ENCODE results near the gene TMEM52. TPM values are rescaled to one million over a fixed set of nuclear protein-coding genes. Genes with fewer than 3 reads are reported as not detected.

TMEM52 gene
- total and polyA plus RNA-seq, 9 of the 15 experiments (the other 6 are each of a cell fraction or from before 2014, with no cell fraction given): 0.37 to 22.5 (median 6.8) TPM

- no peak overlapping the region for H3K4me2 ChIP-seq (ENCODE audit: insufficient read depth, low read length)
- no peak for TF ChIP-seq RBM34 (IDR thresholded peaks at IDR 0.05; ENCODE audit: borderline replicate concordance, insufficient read depth, low read length)
- ATAC-seq (no peak), DNase-seq (ENCODE audit: extremely low read depth in 1 of 4, low spot score in 3 of 4) (no peak), FAIRE-seq (no peak)
- no peak overlapping the region for H3K27ac ChIP-seq (ENCODE audit: extremely low read depth, low read depth, low read length)
- no peak overlapping the region for H2AFZ ChIP-seq (ENCODE audit: low read depth, low read length)
- in situ Hi-C loops (cut with MboI) (no loop called here), intact Hi-C loops (cut with micrococcal nuclease) (no loop called here)
- H3K9me3 ChIP-seq (replicated peaks; ENCODE audit: control insufficient read depth, insufficient read depth, low read depth, low read length): peaks cover 4% of the 10 kb centered on the region; the same call in 1 of the 2 replicates
- H3K36me3 ChIP-seq (ENCODE audit: control insufficient read depth, insufficient read depth, low read length): no peaks in the 10 kb centered on the region
- H3K79me2 ChIP-seq (ENCODE audit: control insufficient read depth, insufficient read depth, low read length): no peaks in the 10 kb centered on the region
- POLR2A ChIA-PET: interaction anchor here (0.6 to 2.0 kb wide), 5 partner anchors 8 to 548 kb away, joined by 3 to 10 read pairs (median 5); no protein-coding TSS in a partner anchor
- no peak overlapping the region for H3K9ac ChIP-seq (ENCODE audit: insufficient read depth in 1 of 2, low read depth in 2 of 2, low read length in 2 of 2)
- H3K9me1 ChIP-seq (ENCODE audit: control insufficient read depth, insufficient read depth, low read length): no peaks in the 10 kb centered on the region
- no peaks in the 10 kb centered on the region for H4K20me1 ChIP-seq (replicated peaks; ENCODE audit: control insufficient read depth, insufficient read depth, low read length)
- H3K27me3 ChIP-seq (ENCODE audit: control insufficient read depth in 2 of 2, insufficient read depth in 2 of 2, low read length in 2 of 2): peaks cover 0 to 13% of the 10 kb centered on the region in 2 experiments; a peak in 3 of 5 replicates
- no peak overlapping the region for H3K4me3 ChIP-seq
- WGBS (ENCODE audit: insufficient coverage, low coverage, missing lambda C conversion rate): 83% methylated on average over 9 of the region's 9 CpGs
- BruUV-seq (replicated peaks): no TSS peak
- CTCF ChIA-PET (ENCODE audit: low intra/inter-chr PET ratio): no interaction called here
- H3K4me1 ChIP-seq (replicated peaks in 1 of 2; ENCODE audit: control insufficient read depth in 2 of 2, insufficient read depth in 2 of 2, low read length in 2 of 2): peaks cover 3 to 38% of the 10 kb centered on the region in 2 experiments; a peak in 2 of 5 replicates
Observed at GRCh38 chr1:1899967-1900327, 19.1 kb downstream of the TMEM52 start.

- H2AFZ ChIP-seq (ENCODE audit: low read depth, low read length): peak overlapping the region; percentile 44; the same call in 1 of the 2 replicates
- H3K36me3 ChIP-seq (ENCODE audit: control insufficient read depth, insufficient read depth, low read length): no peaks in the 10 kb centered on the region
- ChIA-PET CTCF (ENCODE audit: low intra/inter-chr PET ratio) (interaction anchor here (0.6 kb wide), 1 partner anchor 113 kb away, joined by 4 read pairs; no protein-coding TSS in a partner anchor), POLR2A (interaction anchor here (0.5 to 2.0 kb wide), 6 partner anchors 8 to 548 kb away, joined by 3 to 10 read pairs (median 4); no protein-coding TSS in a partner anchor)
- FAIRE-seq (peak; percentile 29), ATAC-seq (peak; percentile 25), DNase-seq (ENCODE audit: extremely low read depth in 1 of 4, low spot score in 3 of 4) (no peak)
- peaks cover 4% of the 10 kb centered on the region; the same call in 1 of the 2 replicates for H3K9me3 ChIP-seq (replicated peaks; ENCODE audit: control insufficient read depth, insufficient read depth, low read depth, low read length)
- no TSS peak for BruUV-seq (replicated peaks)
- no peak overlapping the region for H3K27ac ChIP-seq (ENCODE audit: extremely low read depth, low read depth, low read length)
- in situ Hi-C loops (cut with MboI) (no loop called here), intact Hi-C loops (cut with micrococcal nuclease) (no loop called here)
- 0 out of 4 replicates have a peak overlapping the region, but pooled peaks of 1 of the 2 experiments have one; percentile 23 for H3K9ac ChIP-seq (ENCODE audit: insufficient read depth in 1 of 2, low read depth in 2 of 2, low read length in 2 of 2)
- no peak overlapping the region for H3K4me3 ChIP-seq
- H4K20me1 ChIP-seq (replicated peaks; ENCODE audit: control insufficient read depth, insufficient read depth, low read length): no peaks in the 10 kb centered on the region
- H3K9me1 ChIP-seq (ENCODE audit: control insufficient read depth, insufficient read depth, low read length): no peaks in the 10 kb centered on the region
- peaks cover 0 to 14% of the 10 kb centered on the region in 2 experiments; a peak in 3 of 5 replicates for H3K27me3 ChIP-seq (ENCODE audit: control insufficient read depth in 2 of 2, insufficient read depth in 2 of 2, low read length in 2 of 2)
- no peaks in the 10 kb centered on the region for H3K79me2 ChIP-seq (ENCODE audit: control insufficient read depth, insufficient read depth, low read length)
- peaks cover 6 to 44% of the 10 kb centered on the region in 2 experiments; a peak in 3 of 5 replicates for H3K4me1 ChIP-seq (replicated peaks in 1 of 2; ENCODE audit: control insufficient read depth in 2 of 2, insufficient read depth in 2 of 2, low read length in 2 of 2)
- 35% methylated on average over 16 of the region's 16 CpGs for WGBS (ENCODE audit: insufficient coverage, low coverage, missing lambda C conversion rate)
- no peak overlapping the region for H3K4me2 ChIP-seq (ENCODE audit: insufficient read depth, low read length)
- TF ChIP-seq ZNF174 (CRISPR knock-in tag; IDR thresholded peaks at IDR 0.05) (no peak), MYC (IDR thresholded peaks at IDR 0.05; ENCODE audit: low read depth, low read length) (0 out of 2 replicates have a peak, but pooled peaks have one; percentile 18), MYC (CRISPR knock-in tag; IDR thresholded peaks at IDR 0.05; ENCODE audit: borderline replicate concordance, low read depth) (no peak), L3MBTL2 (IDR thresholded peaks at IDR 0.05) (0 out of 2 replicates have a peak, but pooled peaks have one; percentile 30), CREB1 (IDR thresholded peaks at IDR 0.05) (no peak), CREB1 (CRISPR knock-in tag; IDR thresholded peaks at IDR 0.05) (peak; percentile 48; the same call in 1 of the 2 replicates), ZBTB1 (CRISPR knock-in tag; IDR thresholded peaks at IDR 0.05; ENCODE audit: borderline replicate concordance, low read depth) (0 out of 2 replicates have a peak, but pooled peaks have one; percentile 43), TCF7L2 (IDR thresholded peaks at IDR 0.05; ENCODE audit: low read depth, low read length) (no peak), ESRRA (IDR thresholded peaks at IDR 0.05; ENCODE audit: borderline replicate concordance, low read depth) (peak; percentile 62; the same call in 1 of the 2 replicates), CTCF (IDR thresholded peaks at IDR 0.05 in 2 of 3, conservative IDR thresholded peaks at IDR 0.05 in 1 of 3; ENCODE audit: insufficient read depth in 2 of 3, low read depth in 1 of 3, low read length in 3 of 3) (peak; percentile 42 to 55 (median 51); a peak in 5 of 6 replicates), RAD21 (CRISPR knock-in tag; conservative IDR thresholded peaks at IDR 0.05 in 1 of 2, IDR thresholded peaks at IDR 0.05 in 1 of 2) (peak in 1 of 2 experiments; percentile 18; a peak in 1 of 4 replicates)
Observed at GRCh38 chr1:1899266-1899966, 19.7 kb downstream of the TMEM52 start.

Data from K562 (cell line).